GM23248 (cell line): ENCODE results near the gene VAMP1. TPM values are rescaled to one million over a fixed set of nuclear protein-coding genes. Genes with fewer than 3 reads are reported as not detected.

Experiments used
- DNase-seq: peaks from one replicate; pipeline ENCODE4 v3.0.0-alpha.2; 2015
- H2AFZ ChIP-seq: fragments of 200-600 bp; sonication (generic); 2 replicates; pipeline ENCODE4 v1.6.1; 2016; ENCODE audit warnings: antibody characterized with exemption
- H3F3A ChIP-seq: fragments of 200-600 bp; sonication (generic); 2 replicates; pipeline ENCODE4 v1.6.1; 2016; ENCODE audit warnings: mild to moderate bottlenecking, antibody characterized with exemption, mixed run types; ENCODE audit not compliant: insufficient read depth
- H3K27ac ChIP-seq: fragments of 200-600 bp; sonication (generic); 2 replicates; pipeline ENCODE4 v1.5.1; 2016; ENCODE audit warnings: mild to moderate bottlenecking
- H3K27me3 ChIP-seq: fragments of 200-600 bp; sonication (generic); replicated peaks from 2 replicates; pipeline ENCODE4 v1.6.1; 2016; ENCODE audit warnings: mild to moderate bottlenecking; ENCODE audit not compliant: insufficient read depth
- H3K36me3 ChIP-seq: fragments of 200-600 bp; sonication (generic); 2 replicates; pipeline ENCODE4 v1.6.1; 2016; ENCODE audit warnings: low read depth, mild to moderate bottlenecking
- H3K4me1 ChIP-seq: fragments of 200-600 bp; sonication (generic); 2 replicates; pipeline ENCODE4 v1.6.1; 2016; ENCODE audit warnings: mild to moderate bottlenecking; ENCODE audit not compliant: insufficient read depth
- H3K4me2 ChIP-seq: fragments of 200-600 bp; sonication (generic); one replicate; pipeline ENCODE4 v1.6.1; 2016; ENCODE audit warnings: mild to moderate bottlenecking; ENCODE audit not compliant: unreplicated experiment
- H3K4me3 ChIP-seq: fragments of 200-600 bp; sonication (generic); 2 replicates; pipeline ENCODE4 v1.5.1; 2016; ENCODE audit warnings: mild to moderate bottlenecking
- H3K79me2 ChIP-seq: fragments of 200-600 bp; sonication (generic); 2 replicates; pipeline ENCODE4 v1.6.1; 2016; ENCODE audit warnings: mild to moderate bottlenecking; ENCODE audit not compliant: insufficient read depth
- H3K9ac ChIP-seq: fragments of 200-600 bp; sonication (generic); 2 replicates; pipeline ENCODE4 v1.6.1; 2016; ENCODE audit warnings: mild to moderate bottlenecking
- H3K9me2 ChIP-seq: fragments of 200-600 bp; sonication (generic); 2 replicates; pipeline ENCODE4 v1.6.1; 2016; ENCODE audit warnings: mixed run types, mild to moderate bottlenecking, moderate library complexity; ENCODE audit not compliant: insufficient read depth
- H3K9me3 ChIP-seq: fragments of 200-600 bp; sonication (generic); one replicate; pipeline ENCODE4 v1.6.1; 2017; ENCODE audit warnings: low read depth
- H4K20me1 ChIP-seq: fragments of 200-600 bp; sonication (generic); 2 replicates; pipeline ENCODE4 v1.6.0; 2016; ENCODE audit not compliant: insufficient read depth
- EZH2 ChIP-seq: fragments of 200-600 bp; sonication (generic); IDR thresholded peaks from 2 replicates; pipeline ENCODE4 v1.6.1; 2018; ENCODE audit warnings: antibody characterized with exemption, mild to moderate bottlenecking; ENCODE audit not compliant: insufficient read depth, poor library complexity, severe bottlenecking
- EZH2phosphoT487 ChIP-seq: fragments of 200-600 bp; sonication (generic); IDR thresholded peaks from 2 replicates; pipeline ENCODE4 v1.6.1; 2018; ENCODE audit warnings: antibody characterized with exemption, moderate library complexity, mild to moderate bottlenecking, low read depth; ENCODE audit not compliant: insufficient read depth
- WGBS, 2 experiments: methylation state at CpG; one replicate each; pipeline ENCODE4 v1.1.6; 2015 to 2017; ENCODE audit warnings: low lambda C conversion rate in 2 of 2, low coverage in 1 of 2; ENCODE audit errors: missing lambda C conversion rate in 2 of 2; 5-methylcytosine and 5-hydroxymethylcytosine counted together
- in situ Hi-C: fragments of 300-500 bp; cut with MboI; formaldehyde crosslinking; loops from 2 replicates; pipeline ENCODE4 v1.15.0; 2020
- polyA plus RNA-seq: library from polyadenylated mRNA; unstranded; fragments of >200 nt; fragmentation: Nextera tagmentation; extraction: Ambion mirVana; gene quantifications from 2 replicates; pipeline ENCODE4 v1.2.1, GENCODE V29; 2016
- total RNA-seq: library from RNA; depleted of rRNA; stranded (reverse); fragments of >200 nt; shearing (Covaris generic); gene quantifications from 2 replicates; pipeline ENCODE4 v1.2.3, GENCODE V29; 2014

VAMP1 gene
- total and polyA plus RNA-seq, 2 experiments from 2014 or later, result 5.0 to 9.8 TPM

DNA sequence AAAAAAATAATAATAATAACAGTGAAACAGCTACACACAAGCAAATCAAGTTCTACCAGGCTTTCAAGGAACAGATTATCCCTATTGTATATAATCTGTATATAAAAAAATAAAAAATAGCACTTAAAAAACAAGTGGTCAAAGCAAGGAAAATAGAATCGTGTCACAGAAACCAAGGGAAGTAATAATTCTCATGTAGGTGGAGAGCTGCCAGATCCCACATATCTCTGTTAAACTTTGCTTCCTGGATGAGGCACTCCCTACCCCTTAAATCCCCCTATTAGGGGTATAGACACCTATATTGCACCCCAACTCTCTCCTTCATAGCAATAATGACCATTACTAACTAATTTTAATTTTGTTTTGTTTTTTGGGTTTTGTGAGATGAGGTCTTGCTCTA is 30.1 kb downstream of the VAMP1 start:
- no peaks in the 10 kb centered on the region for H3K27me3 ChIP-seq
- H3K9me2 ChIP-seq, result no peaks in the 10 kb centered on the region
- no peaks in the 10 kb centered on the region for H3K4me1 ChIP-seq
- H3K4me2 ChIP-seq, result no peak overlapping the region
- no peak overlapping the region for H2AFZ ChIP-seq
- H3K9ac ChIP-seq, result no peak overlapping the region
- no peaks in the 10 kb centered on the region for H4K20me1 ChIP-seq
- no peak overlapping the region for H3K4me3 ChIP-seq
- H3K27ac ChIP-seq, result no peak overlapping the region
- no peaks in the 10 kb centered on the region for H3K79me2 ChIP-seq
- TF ChIP-seq EZH2 (no peak), EZH2phosphoT487 (no peak)
- H3K9me3 ChIP-seq, result no peaks in the 10 kb centered on the region
- no peaks in the 10 kb centered on the region for H3K36me3 ChIP-seq
- no peaks in the 10 kb centered on the region for H3F3A ChIP-seq
- in situ Hi-C loops, result no loop called here
- 41 to 56% methylated on average over 1 of the region's 1 CpG for WGBS, 2 experiments
- DNase-seq, result no peak

DNA sequence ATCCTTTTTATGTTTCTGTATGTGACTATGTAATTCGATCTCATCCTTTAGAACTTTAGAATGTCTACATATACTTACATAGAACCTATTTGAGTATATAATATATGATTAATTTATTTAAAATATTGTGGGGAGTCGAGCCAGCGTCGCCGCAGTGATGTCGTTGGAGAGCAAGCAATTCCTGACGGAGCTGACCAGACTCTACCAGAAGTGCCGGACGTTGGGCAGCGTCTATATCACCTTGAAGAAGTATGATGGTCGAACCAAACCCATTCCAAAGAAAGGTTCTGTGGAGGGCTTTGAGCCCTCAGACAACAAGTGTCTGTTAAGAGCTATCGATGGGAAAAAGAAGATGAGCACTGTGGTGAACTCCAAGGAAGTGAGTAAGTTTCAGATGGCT is 32.1 kb downstream of the VAMP1 start:
- no peaks in the 10 kb centered on the region for H3K79me2 ChIP-seq
- no peaks in the 10 kb centered on the region for H3K4me1 ChIP-seq
- H3K4me2 ChIP-seq, result no peak overlapping the region
- no peak overlapping the region for H2AFZ ChIP-seq
- H3K36me3 ChIP-seq, result no peaks in the 10 kb centered on the region
- H3K4me3 ChIP-seq, result no peak overlapping the region
- H3K9me2 ChIP-seq, result no peaks in the 10 kb centered on the region
- H3K9me3 ChIP-seq, result no peaks in the 10 kb centered on the region
- 93 to 94% methylated on average over 12 of the region's 12 CpGs for WGBS, 2 experiments
- no peaks in the 10 kb centered on the region for H3F3A ChIP-seq
- H3K9ac ChIP-seq, result no peak overlapping the region
- DNase-seq, result no peak
- TF ChIP-seq EZH2phosphoT487 (no peak), EZH2 (no peak)
- no peak overlapping the region for H3K27ac ChIP-seq
- H3K27me3 ChIP-seq, result no peaks in the 10 kb centered on the region
- no peaks in the 10 kb centered on the region for H4K20me1 ChIP-seq
- in situ Hi-C loops, result no loop called here

DNA sequence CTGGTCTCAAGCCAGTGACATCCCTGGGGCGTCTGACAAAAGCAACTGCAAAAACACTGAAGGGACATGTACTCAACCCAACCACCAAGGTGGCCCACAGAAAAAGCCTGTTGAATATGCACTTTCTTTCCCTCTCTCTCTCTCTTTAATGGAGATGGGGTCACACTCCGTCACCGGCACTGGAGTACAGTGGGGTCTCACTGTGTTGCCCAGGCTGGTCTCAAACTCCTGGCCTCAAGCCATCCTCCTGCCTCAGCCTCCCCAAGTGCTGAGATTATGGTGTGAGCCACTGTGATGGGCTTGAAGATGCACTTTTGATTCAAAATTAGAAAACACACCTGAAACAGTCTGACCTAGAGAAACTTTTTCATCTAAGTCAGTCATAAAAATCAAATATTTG is 32.9 kb downstream of the VAMP1 start:
- no peaks in the 10 kb centered on the region for H3K36me3 ChIP-seq
- WGBS, 2 experiments, result 65 to 66% methylated on average over 3 of the region's 3 CpGs
- H3K9me3 ChIP-seq, result no peaks in the 10 kb centered on the region
- no peak overlapping the region for H3K4me2 ChIP-seq
- TF ChIP-seq EZH2, result no peak
- TF ChIP-seq EZH2phosphoT487, result no peak
- DNase-seq, result no peak
- H3F3A ChIP-seq, result no peaks in the 10 kb centered on the region
- H3K4me3 ChIP-seq, result no peak overlapping the region
- H3K27ac ChIP-seq, result no peak overlapping the region
- H3K9ac ChIP-seq, result no peak overlapping the region
- H4K20me1 ChIP-seq, result no peaks in the 10 kb centered on the region
- no peaks in the 10 kb centered on the region for H3K27me3 ChIP-seq
- H3K79me2 ChIP-seq, result no peaks in the 10 kb centered on the region
- H3K4me1 ChIP-seq, result no peaks in the 10 kb centered on the region
- H3K9me2 ChIP-seq, result no peaks in the 10 kb centered on the region
- in situ Hi-C loops, result no loop called here
- no peak overlapping the region for H2AFZ ChIP-seq

DNA sequence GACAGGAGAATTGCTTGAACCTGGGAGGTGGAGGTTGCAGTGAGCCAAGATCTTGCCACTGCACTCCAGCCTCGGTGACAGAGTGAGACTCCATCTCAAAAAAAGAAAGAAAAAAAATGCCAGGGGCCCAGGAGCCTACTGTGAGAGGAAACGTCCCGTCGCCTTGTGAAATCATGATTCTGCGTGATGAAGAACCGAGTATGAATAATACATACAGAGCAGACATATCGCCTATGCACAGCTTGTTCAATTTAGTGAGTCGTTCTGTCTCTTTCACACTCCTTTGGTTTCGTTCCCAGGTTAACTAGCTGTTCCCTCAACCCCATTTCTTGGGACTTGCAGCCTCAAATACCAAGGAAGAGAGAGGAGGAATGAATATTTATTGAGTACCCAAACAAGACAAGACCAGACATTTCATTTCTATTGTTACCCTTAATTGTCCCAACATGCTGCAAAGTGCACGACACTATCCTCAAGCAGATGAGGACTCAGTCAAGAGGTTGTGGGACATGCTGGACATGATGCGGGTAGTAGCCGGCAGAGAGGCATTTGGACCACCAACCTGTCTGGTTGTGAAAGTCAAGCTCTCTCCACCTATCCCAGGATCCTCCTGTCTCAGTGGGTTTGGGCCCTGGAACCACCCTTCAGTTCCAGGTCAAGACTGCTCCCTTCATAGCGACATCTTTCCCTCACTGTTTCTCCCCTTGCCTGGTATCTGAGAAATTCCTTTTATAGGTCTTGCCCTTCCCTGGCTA is 34.3 kb downstream of the VAMP1 start:
- no peaks in the 10 kb centered on the region for H4K20me1 ChIP-seq
- H3K4me1 ChIP-seq, result peaks cover 7% of the 10 kb centered on the region
- no peak overlapping the region for H3K27ac ChIP-seq
- H3K79me2 ChIP-seq, result no peaks in the 10 kb centered on the region
- no peak for TF ChIP-seq EZH2
- no peak for TF ChIP-seq EZH2phosphoT487
- H3K4me2 ChIP-seq, result no peak overlapping the region
- no peak overlapping the region for H2AFZ ChIP-seq
- in situ Hi-C loops, result no loop called here
- H3K9me3 ChIP-seq, result no peaks in the 10 kb centered on the region
- H3K9me2 ChIP-seq, result no peaks in the 10 kb centered on the region
- no peak for DNase-seq
- WGBS, 2 experiments, result 76 to 79% methylated on average over 13 of the region's 13 CpGs
- H3F3A ChIP-seq, result peaks cover 12% of the 10 kb centered on the region
- no peaks in the 10 kb centered on the region for H3K36me3 ChIP-seq
- H3K9ac ChIP-seq, result no peak overlapping the region
- no peak overlapping the region for H3K4me3 ChIP-seq
- H3K27me3 ChIP-seq, result no peaks in the 10 kb centered on the region
